Stromal cell of bone marrow (primary cell): ENCODE measurements around the gene MAP6.
"Not testable (repeated sequence)": the region's sequence is repeated elsewhere in the genome, so short reads cannot be mapped to it uniquely, and the experiment has no call there.

Experiments
- DNase-seq: peaks from one replicate; pipeline ENCODE4 v3.0.0-alpha.2; 2012; ENCODE audit warnings: low read depth

MAP6 gene

DNA sequence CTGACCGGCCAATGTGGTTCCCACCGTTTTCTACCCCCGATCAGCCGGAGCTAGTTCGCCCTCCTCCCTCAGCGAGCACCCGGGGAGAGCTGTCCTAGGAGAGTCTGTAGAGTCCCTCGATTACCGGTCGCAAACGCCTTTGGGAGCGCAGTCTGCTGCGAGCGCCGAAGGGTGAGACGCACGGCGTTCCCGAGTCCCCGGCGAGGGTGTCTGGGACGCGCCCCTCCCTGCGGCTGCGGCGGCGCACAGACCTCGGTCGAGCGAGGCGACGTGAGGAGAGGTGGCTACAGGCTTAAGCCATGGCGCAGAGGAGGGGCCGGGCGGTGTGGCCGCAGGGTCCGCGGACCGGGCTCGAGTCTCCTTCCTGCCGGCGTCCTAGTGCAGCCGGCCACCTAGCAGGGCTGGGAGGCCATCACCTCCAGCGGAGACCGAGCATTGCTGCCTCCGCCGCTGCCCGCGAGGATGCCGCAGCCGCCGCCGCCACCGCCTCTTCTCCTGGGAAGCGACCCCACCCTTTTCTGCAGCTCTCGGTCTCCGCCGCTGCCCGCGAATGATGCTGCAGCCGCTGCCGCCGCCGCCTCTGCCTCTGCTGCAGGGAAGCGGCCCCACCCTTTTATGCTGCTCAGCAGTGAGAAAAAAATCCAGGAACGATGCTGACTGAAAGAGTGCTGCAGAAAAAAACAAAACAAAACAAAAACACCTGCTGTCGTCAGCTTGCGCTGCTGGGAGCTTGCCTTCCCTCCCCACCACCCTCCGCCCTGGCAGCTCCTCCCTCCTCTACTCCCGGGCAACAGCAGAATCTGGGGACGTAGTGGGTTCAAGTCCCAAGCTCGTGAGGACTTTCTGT lies at the start of gene MAP6:
Gene MAP6 (minus strand): TSS at position 588 of the 847 bp plus-strand sequence. CDS start 669 bp downstream, outside the sequence.
- no peak for DNase-seq

DNA sequence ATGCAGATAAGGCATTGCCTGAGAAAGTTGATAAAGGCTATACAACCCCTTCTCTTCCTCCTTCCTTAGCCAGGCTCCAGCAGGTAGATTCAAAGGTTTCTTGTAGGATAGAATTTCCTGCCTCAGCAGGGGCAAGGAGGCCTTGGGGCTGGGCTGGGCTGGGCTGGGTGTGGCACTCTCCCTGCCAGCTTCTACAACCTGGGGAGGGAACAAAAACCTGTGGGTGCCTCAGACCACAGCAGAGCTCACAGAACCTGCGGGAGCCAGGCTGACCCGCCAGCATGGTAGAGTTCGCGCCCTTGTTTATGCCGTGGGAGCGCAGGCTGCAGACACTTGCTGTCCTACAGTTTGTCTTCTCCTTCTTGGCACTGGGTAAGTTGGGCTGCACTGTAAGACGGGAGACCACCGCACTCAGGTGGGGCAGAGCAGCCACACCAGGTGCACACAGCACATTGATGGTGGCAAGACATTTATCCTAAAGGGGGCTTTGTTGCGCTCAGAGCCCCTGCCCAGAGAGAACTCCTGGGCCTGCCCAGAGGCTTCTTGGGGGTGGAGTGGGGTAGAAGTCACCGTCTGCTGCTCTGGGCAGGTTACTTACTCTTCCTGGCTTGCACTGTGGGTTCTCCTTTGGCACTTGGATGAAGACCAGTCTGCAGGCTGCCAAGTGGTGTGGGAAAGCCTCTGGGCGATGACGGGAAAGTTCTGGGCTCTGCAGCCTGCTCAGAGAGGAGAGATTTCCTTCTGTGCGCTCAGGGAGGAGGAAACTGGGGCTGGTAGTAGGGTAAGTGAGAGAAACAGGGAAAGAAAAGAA lies 49.0 kb upstream of the MAP6 start, which contains the start of gene MOGAT2:
Gene MOGAT2 (plus strand): TSS at position 231 of the 811 bp plus-strand sequence. CDS start 51 bp downstream, at position 282.
- DNase-seq, result no peak

DNA sequence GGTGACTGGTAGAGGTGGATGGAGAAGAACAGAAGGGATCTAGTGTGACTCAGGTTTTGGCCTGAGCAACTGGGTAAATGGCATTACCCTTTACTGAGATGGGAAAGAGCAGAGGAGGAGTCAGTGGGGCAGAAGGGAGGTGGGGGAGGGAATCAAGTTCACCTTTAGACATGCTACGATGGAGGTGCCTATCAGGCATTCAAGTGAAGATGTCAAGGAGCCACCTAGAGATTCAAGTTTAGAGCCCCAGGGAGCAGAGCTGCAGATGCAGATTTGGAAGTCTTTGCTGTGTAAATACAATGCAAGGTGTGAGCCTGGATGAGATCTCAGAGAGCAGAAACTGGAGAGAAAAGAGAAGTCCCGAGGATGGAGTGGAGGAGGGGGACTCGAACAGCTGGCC lies 47.8 kb upstream of the MAP6 start:
- DNase-seq, result no peak

DNA sequence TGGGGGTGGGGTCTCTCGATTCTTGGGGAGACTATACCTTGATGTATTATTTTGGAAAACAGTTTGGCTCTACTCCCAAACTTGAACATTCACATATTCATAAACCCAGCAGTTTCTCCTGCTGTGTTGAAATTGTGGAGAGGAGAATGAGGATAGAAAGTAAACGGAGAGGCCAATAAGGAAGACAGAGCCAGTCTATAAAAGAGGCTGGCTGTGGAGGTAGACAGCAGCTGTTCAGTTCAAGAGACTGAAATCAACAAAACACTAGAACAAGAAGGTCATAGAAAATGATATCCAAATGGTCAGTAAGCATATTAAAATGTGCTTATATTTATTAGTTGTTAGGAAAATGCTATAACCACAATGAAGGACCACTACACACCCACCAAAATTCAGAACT lies 46.9 kb upstream of the MAP6 start:
- no peak for DNase-seq

DNA sequence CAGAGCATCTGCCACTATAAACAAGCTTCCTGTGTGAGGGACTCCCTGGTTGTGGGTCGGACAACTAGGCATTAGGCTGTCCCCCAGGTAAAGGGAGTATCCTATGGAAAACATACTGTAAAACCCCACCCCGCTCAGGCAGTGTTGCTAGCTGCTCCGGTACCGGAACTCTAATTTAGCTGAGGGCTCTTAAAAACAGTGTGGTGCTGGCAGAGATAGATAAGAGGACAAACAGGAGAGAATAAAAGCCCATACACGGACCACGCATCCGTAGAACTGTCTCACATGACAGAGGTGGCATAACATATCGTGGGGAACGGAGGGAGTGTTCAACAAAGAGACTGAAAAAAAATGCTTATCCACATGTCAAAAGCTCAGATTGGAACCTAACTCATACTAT lies 45.4 kb upstream of the MAP6 start:
- DNase-seq, result no peak

DNA sequence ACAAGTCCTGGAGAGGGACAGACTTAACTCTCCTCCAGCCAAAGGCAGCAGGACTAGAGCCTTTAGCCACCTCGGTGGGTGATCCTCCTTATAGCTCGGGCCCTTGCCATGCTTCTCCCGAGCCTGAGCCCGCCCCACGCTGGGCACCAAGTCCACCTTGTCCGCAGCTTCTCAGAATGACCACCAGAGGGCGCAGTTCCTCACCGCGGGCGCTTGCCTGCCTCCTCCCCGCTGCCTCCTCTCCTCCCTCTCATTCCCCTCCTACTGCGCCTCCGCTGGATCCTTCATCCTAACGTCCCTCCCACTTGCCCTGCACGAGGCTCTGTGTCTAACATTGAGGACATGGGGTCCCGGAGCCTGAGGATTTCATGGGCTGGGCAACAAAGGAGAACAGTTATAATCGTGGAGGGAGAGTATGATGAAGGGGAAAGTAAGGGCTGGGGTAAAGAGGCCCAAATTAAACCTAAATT lies 37.5 kb upstream of the MAP6 start:
- DNase-seq, result peak; percentile 48

DNA sequence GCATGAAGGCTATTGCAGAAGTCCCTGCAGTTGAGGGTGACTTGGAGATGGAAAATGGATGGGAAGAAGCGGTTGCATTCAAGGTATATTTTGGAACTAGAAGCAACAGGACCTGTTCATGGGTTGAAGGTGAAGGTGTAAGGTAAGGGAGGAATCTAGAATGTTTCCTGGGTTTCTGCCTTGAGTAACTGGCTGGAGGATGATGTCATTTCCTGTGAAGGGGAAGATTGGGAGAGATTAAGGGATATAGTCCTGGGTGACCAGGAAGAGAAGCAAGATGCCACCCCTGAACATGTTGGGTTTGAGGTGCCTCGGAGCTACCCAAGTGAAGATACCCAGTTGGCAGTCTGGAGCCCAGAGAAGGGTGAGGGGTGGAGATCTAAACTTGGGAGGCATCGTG lies 36.7 kb upstream of the MAP6 start:
- DNase-seq, result no peak

DNA sequence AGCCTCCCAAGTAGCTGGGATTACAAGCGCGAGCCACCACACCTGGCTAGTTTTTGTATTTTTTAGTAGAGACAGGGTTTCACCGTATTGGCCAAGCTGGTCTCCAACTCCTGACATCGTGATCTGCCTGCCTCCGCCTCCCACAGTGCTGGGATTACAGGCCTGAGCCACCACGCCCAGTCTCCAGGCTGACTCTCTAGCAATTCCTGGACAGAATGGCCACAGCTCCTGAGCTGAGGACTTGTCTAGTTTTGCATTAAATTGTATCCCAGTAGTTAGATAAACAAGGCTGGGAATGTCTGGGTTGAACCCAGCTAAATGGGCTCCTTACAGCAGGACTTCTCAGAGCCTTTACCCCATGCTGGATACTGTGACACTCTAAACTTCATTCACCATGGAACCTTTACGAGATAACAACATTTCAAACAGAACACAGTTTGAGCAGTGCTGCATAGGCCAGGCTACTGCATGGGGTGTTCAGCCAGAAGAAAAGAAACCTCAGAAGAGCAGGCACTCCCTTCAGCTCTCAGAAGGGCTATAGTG lies 34.9 kb upstream of the MAP6 start:
- no peak for DNase-seq

DNA sequence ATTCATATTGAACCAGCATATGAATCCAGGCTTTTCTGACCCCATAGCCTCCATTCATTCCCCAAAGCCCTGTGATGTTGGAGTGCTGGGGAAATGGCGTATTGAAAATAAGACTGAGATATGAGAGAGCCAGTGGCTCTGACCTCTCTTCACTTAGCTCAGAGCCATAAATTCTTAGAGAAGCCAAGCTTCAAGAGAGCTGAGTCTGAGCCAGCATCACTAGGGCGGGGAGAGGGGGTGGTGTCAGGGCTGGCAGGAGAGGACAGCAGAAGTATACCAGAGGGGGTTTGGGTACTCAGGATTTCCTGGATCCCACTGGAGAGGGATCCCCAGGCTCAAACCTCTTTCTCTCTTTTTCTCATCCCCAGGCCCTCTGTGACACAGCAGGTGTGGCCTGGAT lies 32.1 kb upstream of the MAP6 start:
- DNase-seq, result no peak

DNA sequence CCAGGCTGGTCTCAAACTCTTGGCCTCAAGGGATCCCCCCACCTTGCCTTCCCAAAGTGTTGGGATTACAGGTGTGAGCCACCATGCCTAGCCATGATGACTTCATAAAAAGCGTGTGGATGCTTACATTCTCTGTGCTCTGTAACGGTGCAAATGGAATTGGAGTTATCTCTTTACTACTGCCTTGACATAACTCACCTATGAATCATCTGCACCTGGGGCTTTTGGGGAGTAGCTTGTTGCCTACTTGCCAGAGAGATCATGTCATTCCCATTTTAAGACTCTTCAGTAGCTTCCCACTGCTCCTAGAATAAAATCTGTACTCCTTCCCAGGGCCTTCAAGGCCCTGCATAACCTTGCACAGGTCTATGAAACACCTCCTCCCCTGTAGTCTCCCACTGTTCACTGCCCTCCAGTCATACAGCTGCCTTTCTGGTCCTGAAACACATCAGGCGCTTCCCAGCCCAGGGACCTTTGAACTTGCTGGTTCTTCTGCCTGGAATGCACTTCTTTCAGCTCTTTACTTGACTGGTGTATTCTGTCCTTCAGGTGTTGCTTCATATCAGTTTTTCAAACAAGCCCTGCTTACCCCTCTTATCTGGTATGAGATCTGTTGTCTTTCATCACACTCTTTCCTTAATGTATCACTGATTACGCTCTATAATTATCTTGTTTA lies 29.2 kb upstream of the MAP6 start:
- no peak for DNase-seq

DNA sequence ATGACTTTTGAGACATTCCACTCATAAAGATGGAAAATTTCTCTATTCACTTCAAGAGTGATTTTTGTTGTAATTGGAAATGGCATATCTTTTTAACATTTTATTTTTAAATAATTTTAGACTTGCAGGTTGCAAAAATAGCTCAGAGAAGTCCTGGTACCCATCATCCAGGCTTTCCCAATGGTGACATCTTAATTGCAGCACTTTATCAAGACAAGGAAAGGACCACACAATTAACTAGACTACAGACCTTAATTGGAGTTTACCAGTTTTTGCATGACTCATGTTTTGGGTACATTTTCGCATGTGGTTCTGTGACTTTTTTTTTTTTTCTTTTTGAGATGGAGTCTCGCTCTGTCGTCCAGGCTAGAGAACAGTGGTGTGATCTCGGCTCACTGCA lies 23.0 kb upstream of the MAP6 start:
- DNase-seq, result no peak

DNA sequence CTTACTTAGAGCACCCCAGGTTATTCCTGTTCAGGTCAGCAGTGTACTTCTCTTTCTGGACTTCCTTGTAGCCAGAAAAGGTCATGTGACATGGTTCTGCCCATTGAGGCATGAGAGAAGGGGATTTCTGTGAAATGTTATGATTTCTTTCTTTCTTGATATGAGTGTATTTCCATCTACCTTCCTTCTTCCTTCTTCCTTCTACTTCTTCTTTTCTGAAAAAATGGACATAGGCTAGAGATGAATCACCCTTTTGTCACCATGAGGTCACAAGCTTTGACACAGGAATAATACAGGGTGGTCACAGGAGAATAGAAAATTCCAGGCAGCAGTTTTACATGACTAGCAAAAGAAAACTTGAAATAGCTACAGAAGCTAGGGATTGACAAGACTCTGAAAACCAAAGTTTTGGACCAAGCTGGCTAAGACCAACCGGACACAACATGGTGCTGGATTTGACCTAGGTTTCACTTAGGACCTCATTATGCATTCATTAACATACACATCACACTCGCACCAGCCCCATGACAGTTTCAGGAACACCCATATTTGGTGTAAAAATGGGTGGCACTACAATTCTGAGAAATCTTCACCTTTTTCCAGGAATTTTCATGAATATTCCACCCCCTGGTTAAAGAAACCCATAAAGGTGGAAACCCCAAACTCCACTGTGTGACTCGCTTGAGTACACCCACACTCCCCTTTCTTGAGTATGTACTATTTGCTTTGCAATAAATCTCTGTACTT lies 21.2 kb upstream of the MAP6 start:
- no peak for DNase-seq

DNA sequence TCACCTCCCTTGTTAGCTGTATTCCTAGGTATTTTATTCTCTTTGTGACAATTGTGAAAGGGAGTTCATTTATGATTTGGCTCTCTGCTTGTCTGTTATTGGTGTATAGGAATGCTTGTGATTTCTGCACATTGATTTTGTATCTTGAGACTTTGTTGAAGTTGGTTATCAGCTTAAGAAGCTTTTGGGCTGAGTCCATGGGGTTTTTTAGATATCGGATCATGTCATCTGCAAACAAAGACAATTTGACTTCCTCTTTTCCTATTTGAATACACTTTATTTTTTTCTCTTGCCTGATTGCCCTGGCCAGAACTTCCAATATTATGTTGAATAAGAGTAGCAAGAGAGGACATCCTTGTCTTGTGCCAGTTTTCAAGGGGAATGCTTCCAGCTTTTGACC lies 15.0 kb upstream of the MAP6 start:
- not testable (repeated sequence) for DNase-seq

DNA sequence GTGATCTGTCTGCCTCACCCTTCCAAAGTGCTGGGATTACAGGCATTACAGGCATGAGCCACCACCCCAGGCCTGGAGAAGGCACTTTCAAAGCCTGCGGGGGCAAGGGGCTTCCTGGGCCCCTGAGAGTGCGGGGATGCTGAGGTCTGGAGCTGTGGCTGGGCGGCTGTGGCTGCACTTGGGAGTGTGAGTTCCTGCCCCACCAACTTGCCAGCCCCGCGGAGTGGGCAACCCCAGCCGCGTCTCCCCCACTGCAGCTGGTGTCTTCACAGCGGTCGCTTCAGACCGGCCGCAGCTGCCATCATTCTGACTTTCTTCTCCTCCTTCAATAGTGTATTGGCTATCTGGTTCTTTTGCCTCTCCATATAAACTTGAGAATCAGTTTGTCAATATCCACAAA lies 10.7 kb upstream of the MAP6 start:
- no peak for DNase-seq

DNA sequence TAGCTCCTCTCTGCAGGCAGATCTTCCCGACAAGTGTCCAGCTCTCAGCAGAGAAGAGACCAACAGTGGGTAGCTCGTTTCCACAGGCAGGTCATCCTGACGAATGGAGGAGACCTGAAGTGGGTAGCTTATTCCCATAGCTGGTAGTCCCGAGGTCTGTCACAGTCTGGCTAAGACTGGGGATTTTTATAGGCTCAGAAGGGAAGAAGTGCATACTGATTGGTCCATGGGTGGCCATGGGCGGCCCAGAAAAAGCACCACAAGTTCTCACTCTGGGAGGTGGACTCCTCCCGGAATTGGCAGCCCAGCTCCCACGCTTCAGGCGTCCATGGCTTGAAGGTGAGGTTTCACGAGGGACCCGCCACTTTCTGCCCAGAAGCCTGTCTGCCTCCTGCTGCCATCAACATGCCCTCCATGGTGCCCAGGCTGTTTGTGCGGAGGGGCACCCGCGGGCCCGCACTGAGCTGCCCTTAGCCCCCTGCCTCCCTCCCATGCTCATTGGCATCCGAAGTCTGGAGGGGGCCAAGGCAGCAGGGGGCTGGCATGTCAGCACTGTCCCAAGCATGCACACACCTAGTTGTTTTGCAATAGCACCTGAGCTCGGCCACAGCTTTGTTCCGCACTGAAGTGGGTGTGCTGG lies 9.9 kb upstream of the MAP6 start:
- no peak for DNase-seq

DNA sequence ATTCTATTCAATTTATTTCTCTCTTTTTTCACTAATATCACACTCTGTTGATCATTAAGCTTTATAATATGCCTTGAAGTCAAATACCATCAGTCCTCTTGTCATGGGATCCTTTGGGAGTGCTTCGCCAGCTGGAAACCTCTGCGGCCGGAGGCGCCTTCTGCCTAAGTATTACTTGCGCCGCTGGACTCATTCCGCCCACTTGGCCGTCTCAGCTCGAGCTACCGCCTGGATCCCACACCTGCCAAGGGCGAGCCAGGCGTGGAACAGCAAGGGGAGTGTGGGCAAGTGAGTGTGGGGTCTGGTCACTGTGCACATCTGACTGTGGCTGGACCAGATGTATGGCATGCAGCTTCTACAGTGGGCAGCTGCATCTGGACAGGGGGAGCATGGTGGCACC lies 9.1 kb upstream of the MAP6 start:
- DNase-seq, result no peak

DNA sequence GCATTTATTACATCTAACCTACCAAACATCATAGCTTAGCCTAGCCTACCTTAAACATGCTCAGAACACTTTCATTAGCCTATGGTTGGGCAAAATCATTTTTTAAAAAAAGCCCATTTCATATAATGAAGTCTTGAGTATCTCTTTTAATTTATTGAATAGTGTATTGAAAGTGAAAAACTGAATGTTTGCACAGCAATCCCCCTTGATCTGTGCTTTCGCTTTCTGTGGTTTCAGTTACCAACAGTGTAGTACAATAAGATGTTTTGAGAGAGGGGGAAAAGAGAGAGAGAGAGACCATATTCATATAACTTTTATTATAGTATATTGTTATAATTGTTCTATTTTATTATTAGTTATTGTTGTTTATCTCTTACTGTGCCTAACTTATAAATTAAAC lies 8.4 kb upstream of the MAP6 start:
- DNase-seq, result no peak

DNA sequence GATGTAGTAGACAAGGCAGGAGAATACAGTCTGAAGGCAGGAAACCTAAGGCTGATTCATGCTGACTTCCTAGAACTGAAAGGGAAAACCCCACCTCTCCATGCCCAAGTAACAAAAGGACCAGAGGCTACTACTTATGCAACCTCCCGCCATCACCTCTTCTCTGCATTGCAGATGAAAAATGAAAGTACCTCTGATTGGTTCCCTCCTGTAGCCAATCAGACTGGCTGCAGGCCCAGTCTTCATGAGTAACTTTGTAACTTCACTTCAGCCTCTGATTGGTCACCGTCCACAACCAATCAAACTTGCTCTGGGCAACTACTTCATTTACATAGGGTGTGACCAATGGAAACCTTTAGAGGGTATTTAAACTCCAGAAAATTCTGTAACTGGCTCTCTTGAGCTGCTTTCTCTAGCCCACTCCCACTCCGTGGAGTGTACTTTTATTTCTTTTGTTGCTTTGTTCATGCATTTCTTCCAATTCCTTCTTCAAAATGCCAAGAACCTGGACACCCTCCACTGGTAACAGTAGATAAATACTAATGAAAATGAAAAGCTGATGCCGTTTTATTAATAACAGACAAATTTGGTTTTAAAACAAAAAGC lies 5.2 kb upstream of the MAP6 start:
- DNase-seq, result no peak

DNA sequence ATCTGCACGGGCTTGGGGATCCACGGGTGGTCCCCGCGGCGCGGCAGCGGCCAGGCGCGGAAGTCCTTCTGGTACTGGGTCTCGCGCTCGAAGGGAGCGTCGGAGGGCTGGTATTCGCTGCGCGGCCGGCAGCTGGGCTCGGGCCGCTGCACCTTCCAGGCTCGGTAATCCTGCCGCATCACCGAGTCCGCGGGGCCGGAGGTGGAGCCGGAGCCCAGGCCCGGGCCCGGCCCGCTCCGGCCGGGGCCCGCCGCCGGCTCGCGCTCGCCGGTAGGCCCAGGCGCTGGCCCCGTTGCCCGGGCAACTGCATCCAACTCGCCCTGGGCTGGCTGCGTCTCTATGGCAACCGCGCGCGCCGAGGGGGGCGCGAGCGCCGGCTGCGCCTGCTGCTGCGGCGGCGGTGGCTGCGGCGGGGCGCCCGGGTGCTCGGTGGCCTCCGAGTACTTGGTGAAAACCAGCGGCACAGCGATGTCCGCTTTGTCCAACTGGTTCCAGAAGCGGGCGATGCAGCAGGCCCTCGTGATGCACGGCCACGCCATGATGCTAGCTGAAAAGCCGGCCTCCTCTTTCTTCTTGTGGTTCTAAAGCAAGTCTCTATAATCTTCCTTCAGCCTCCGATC lies 897 bp downstream of the MAP6 start:
- DNase-seq, result no peak

DNA sequence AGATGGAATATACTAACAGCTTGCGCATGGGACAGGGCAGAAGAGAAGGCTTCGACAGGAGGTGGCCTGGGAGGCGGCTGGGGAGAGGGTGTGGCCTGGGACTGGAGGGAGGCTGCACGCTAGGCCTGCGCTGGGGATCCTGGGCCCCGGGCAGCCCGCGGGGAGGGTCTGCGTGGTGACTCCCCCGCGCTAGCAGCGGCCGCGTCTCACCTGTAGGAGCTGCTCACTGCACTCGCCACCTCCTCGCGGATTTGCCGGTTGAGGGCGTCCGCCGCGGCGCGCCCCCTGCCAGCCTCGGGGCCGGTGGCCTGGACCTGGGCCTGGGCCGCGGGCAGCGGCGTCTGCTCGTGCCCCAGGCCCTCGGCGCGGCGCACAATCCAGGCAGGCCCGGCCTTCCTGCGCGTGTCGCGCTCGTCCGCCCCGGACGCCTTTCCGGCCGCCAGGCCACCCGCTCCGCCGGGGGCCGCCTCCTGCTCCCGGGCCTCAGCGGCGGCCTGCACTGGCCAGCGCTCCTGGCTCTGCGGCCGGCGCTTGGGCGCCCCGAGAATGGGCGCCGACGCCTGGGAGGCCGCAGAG lies 1.5 kb downstream of the MAP6 start:
- DNase-seq, result no peak
